Stimulated activated CD4-positive, alpha-beta T cell treated with anti-CD3 and anti-CD28 coated beads, Interleukin-4, amount 100 ng/mL, for 24 hours (primary cell): Measurements from ENCODE around the gene UNC80.

Experiments used
- DNase-seq: peaks from one replicate; pipeline ENCODE4 v3.0.0-alpha.2; 2020

UNC80 gene

GRCh38 chr2:209808521-209808920 lies 36.9 kb downstream of the UNC80 start:
- DNase-seq: no peak

- no peak for DNase-seq
Measured at GRCh38 chr2:209809256-209809655, 37.6 kb downstream of the UNC80 start.

GRCh38 chr2:209817844-209818271 lies 46.2 kb downstream of the UNC80 start:
- no peak for DNase-seq

- no peak for DNase-seq
Measured at GRCh38 chr2:209818939-209819338, 47.3 kb downstream of the UNC80 start.

- DNase-seq: no peak
Measured at GRCh38 chr2:209821806-209822205, 50.2 kb downstream of the UNC80 start.

GRCh38 chr2:209823484-209823883 lies 51.9 kb downstream of the UNC80 start:
- DNase-seq: no peak

- no peak for DNase-seq
Measured at GRCh38 chr2:209824391-209824790, 52.8 kb downstream of the UNC80 start.

- DNase-seq: no peak
Measured at GRCh38 chr2:209830722-209831465, 59.3 kb downstream of the UNC80 start.

GRCh38 chr2:209834767-209835166 lies 63.1 kb downstream of the UNC80 start:
- DNase-seq: no peak

- no peak for DNase-seq
Measured at GRCh38 chr2:209840434-209840833, 68.8 kb downstream of the UNC80 start.

GRCh38 chr2:209845666-209846065 lies 74.0 kb downstream of the UNC80 start:
- DNase-seq: no peak

GRCh38 chr2:209864716-209865295 lies 93.2 kb downstream of the UNC80 start:
- no peak for DNase-seq

- DNase-seq: no peak
Measured at GRCh38 chr2:209868271-209868994, 96.8 kb downstream of the UNC80 start.

- no peak for DNase-seq
Measured at GRCh38 chr2:209870067-209870466, 98.4 kb downstream of the UNC80 start.

GRCh38 chr2:209872675-209873074 lies 101.0 kb downstream of the UNC80 start:
- DNase-seq: no peak

GRCh38 chr2:209875270-209875669 lies 103.6 kb downstream of the UNC80 start:
- DNase-seq: no peak

GRCh38 chr2:209876211-209876610 lies 104.6 kb downstream of the UNC80 start:
- DNase-seq: no peak

- DNase-seq: no peak
Measured at GRCh38 chr2:209878701-209879100, 107.1 kb downstream of the UNC80 start.

- no peak for DNase-seq
Measured at GRCh38 chr2:209900638-209901037, 129.0 kb downstream of the UNC80 start.

GRCh38 chr2:209901172-209901571 lies 129.5 kb downstream of the UNC80 start:
- DNase-seq: no peak

- DNase-seq: no peak
Measured at GRCh38 chr2:209905691-209906090, 134.1 kb downstream of the UNC80 start.

- no peak for DNase-seq
Measured at GRCh38 chr2:209907746-209908145, 136.1 kb downstream of the UNC80 start.

- DNase-seq: no peak
Measured at GRCh38 chr2:209908511-209908910, 136.9 kb downstream of the UNC80 start.

- DNase-seq: no peak
Measured at GRCh38 chr2:209911486-209911885, 139.9 kb downstream of the UNC80 start.
